T-helper 2 cell (primary cell): ENCODE data around the gene MTG2.

ENCODE experiments used
- DNase-seq, 5 experiments: peaks; one replicate each; pipeline versions ENCODE4 v3.0.0 to v3.0.0-alpha.2; 2012 to 2022

The MTG2 gene

DNA sequence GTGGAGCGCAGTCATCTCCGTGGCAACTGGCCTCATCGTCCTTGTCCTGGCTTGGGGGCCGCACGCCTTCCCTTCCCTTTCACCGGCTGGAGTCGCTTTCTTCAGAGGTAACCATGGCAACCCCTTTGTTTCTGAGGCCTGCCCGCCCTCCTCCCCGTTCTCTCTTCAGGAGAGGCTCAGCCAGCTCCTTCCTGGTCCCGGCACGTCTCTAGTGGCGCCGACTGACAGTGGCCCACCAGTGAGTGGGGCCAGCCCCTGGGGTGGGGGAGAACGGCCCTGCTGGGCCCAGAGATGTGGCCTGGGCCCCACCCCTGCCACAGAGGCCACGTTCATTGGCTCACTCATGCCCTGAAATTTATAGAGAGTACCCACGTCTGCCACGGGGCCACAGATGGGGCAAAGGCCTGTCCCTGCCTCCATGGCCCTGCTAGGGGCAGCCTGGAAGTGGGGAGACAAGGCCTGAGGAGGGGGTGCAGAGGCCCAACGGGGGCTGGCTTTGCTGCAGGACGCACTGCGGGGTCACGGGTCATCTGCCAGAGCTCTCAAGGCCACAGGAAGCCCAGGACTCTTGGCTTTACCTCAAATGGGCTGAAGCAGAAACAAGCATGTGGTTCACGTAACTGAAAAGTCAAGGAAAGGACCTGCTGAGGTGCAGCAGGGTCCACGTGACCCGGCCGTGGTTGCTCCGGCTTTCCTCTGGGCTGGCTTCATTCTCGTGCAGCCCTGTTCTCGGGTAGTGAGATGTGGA is 54.1 kb downstream of the MTG2 start:
- no peak for DNase-seq

DNA sequence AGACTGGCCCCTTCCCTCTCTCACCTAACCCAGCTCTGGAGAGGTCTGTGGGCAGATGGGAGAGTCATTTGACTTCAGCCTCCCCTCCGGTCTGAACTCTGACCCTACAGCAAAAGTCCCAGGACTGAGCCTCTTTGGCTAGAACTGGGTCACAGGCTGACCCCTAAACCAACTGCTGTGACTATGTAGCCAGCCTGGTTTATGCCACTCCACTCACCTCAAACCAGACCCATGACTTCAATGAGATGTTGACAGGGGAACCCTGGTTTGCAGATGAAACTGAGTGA is 54.6 kb downstream of the MTG2 start:
- no peak for DNase-seq

GRCh38 chr20:62237801-62238568 is 55.2 kb downstream of the MTG2 start, which contains the start of gene OSBPL2:
OSBPL2 (plus strand) TSS chr20:62238521; CDS start chr20:62256185, 17,664 bp downstream.
- peak; percentile 98 to 100 (median 100) for DNase-seq

DNA sequence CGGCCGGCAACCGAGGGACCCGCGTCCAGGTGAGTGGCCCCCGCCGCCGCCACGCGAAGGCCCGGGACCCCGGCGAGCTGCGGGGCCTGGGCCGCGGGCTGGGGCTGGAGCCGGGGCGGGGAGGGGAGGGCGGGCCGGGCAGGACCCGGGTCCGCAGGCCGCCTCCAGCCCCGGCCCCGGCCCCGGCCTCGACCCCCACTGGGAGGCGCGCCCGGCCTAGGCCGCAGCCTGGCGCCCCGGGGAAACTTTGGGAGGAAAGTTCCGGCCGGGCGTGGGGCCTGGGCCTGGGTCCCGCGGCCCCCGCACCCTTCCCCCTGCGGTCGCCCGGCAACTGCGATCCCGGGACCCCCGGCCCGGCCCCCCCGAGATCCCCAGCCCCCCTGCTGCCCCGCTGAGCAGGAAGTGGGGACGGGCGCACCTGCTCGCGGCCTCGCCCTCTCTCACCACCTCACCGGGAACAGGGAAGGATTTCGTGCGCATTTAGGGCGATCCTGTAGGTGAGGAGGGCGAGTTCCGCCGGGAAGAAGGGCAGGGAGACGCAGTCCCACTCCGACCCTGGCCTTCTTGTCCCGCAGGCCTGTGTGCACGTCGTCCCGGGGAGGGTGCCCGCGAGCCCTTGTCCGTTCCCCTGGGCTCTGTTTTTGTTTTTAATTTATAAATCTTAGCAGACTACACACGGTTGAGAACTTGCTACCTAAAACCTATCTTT is 55.9 kb downstream of the MTG2 start:
- no peak for DNase-seq

GRCh38 chr20:62239278-62239879 is 56.6 kb downstream of the MTG2 start:
- DNase-seq, result no peak

DNA sequence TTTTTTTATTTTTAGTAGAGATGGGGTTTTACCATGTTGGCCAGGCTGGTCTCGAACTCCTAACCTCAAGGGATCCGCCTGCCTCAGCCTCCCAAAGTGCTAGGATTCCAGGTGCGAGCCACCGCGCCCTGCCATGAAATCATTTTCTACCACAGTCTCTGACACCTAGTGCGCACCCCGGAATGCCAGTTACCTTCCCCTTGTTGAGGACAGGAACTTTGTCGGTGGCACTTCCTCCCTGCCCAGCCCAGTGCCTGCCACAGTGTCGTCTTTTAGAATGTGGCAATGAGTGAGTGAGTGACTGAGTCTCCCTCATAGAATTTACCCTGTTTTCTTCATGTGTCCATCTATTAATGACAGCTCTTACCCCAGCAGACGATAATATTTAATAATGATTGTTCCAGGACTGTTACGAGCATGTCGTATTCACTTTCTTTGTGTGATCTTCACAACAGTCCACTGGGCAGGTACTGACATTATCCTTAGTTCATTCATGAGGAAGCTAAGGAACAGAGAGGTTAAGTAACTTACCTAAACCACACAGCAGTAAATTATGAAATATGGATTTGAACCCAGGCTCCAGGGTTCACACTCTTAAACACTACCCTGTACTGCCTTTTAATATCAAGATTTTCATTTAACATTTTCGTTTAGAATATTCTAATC is 57.3 kb downstream of the MTG2 start:
- DNase-seq, result no peak

DNA sequence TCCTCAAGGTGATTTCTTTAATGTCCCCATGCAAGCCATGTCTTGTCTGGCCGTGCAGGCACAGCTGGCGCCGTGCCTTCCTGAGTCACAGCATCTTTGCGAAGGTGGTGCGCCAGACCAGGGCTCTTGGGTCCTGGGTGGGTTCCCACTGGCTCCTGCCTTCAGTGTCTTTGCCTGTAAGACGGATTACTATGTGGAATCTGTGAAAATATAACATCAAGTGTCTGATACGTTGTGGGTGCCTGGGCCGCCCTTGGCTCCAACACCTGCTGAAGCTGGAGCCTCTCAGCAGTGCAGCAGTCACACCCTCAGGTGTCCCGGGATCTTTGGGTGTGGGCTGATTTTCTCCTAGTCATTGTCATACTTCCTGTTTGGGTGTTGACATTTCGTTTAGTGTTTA is 58.7 kb downstream of the MTG2 start:
- DNase-seq, result no peak

DNA sequence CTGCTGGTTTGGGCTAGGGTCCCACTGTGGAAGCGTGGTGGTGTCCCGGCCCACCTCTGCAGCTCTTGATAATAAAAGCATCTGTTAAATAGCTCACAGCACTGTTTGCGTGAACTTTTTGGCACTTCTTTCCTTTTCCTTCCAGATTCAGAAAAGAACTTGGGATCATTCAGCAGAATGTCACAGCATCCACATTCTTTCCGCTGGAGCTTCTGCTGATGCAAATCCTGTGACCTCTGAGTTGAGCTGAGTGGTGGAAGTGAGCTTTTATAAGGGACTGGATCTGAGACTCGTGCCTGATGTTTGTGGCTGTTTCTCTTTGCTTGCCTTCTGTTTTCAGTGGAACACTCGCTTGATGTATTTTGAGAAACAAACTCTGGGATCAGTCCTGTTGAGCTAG is 59.3 kb downstream of the MTG2 start:
- DNase-seq, result no peak

DNA sequence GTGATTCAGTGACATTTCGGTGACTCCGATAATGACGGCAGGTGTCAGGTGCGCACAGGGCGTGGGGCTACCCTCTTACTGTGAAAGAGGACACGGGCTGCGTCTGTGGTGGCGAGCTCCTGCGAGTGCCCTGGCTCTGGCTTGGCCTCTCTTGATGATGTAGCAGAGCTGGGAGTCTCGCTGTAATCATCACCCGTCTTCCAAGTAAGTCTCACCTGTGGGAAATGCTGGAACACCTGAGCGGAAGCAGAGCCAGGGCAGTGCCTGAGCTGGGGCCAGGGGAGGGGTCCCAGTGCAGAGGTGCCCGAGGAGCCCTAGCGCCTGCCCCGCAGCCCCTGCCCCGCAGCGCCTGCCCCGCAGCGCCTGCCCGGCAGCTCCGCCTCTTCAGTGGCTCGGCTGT is 60.3 kb downstream of the MTG2 start:
- DNase-seq, result no peak

DNA sequence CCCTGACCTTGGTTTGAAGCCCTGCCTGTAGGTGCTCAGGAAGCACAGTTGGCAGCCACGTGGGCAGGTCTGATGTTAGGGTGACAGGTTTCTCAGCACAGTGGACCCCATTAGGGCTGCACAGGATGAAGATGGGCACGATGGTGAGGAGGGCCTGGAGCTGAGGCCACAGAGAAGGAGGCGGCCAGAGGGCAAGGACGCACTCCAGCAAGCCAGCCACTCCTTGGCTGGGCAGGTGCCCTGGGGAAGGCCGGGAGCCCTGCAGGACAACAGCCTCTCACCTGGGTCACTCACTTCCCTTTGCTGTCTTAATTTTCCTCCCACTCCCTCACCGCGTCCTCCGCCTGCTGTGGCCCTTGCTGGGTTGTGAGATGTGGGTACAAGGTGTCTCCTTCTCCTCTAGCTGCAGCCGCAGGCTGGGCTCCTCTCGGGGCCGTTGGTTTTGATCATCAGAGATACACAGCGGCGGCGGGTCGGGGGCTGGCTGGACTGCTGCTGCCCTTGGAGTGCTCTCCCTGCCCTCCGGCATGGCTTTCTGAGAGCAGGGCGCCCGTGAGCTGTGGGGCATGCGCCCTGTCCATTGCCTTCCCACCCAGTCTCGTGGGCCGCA is 61.2 kb downstream of the MTG2 start:
- no peak for DNase-seq

GRCh38 chr20:62244644-62245108 is 61.8 kb downstream of the MTG2 start:
- DNase-seq, result no peak

GRCh38 chr20:62245911-62246280 is 63.1 kb downstream of the MTG2 start:
- no peak for DNase-seq

- no peak for DNase-seq
Measured at GRCh38 chr20:62246431-62246830, 63.6 kb downstream of the MTG2 start.

- no peak for DNase-seq
Measured at GRCh38 chr20:62246872-62247652, 64.2 kb downstream of the MTG2 start.

DNA sequence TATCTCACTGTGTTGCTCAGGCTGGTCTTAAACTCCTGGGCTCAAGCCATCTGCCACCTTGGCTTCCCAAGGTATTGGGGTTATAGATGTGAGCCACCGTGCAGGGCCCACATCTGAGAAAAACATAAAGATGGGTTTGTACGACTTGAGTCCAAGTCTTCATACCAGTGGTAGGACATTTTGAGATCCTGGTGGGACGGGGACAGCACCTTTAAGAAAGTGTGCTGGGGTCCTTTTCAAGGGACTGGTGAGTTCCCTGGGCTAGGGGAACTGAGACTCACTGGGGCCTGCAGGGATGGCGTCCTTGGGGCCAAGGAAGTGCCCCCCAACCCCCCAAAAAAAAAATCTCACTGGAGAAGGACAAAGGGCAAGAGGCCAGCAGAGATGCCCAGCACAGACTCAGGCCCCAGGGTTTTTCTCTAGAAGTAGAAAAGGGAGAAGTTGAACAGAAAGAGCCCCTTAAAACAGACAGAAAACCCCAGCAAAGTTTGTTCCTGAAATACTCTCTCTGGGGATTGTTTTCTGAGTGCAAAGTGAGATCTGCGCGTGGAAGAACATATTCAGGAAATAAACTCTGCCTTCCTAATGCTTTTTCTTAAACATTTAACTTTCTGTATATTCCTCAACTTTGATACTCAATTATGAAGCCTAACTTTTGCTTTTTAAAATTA is 66.2 kb downstream of the MTG2 start:
- no peak for DNase-seq

- DNase-seq, result no peak
Measured at GRCh38 chr20:62252342-62252966, 69.6 kb downstream of the MTG2 start.
